Measurements from ENCODE around the gene SLC9A9.

The SLC9A9 gene

GRCh38 chr3:143471705-143472104, 376.6 kb downstream of the SLC9A9 start:
- H3K27me3 Mint-ChIP-seq, result no peaks in the 10 kb centered on the region

DNA sequence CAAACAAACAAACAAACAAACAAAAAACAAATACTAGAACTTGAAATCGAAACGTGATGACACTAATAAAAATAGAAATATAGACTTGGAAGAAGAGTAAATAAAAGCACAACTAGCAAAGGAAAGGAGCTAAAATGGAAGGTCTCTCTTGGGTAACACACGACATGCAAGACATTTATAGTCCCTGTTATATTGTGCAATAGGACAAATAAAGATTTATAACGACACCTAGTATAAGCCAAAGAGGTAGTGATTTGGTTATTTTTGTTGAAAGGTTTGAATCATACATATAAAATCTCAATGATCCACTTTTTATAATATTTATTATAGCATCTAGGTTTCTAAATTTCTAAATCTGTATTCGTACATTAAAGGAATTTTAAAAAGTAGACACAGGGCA, 379.1 kb downstream of the SLC9A9 start:
- H3K27me3 Mint-ChIP-seq, result no peaks in the 10 kb centered on the region
- H3K4me1 Mint-ChIP-seq (ENCODE audit: low read depth), result peaks cover 7% of the 10 kb centered on the region
- DNase-seq, result no peak
- H3K4me3 Mint-ChIP-seq, result no peak overlapping the region
- H3K9me3 Mint-ChIP-seq, result no peaks in the 10 kb centered on the region
- no peak overlapping the region for H3K27ac Mint-ChIP-seq
- peaks cover 15% of the 10 kb centered on the region for H3K36me3 Mint-ChIP-seq (ENCODE audit: low read depth)

More at GRCh38 chr3:143471705-143472104, 376.6 kb downstream of the SLC9A9 start:
- no peak overlapping the region for H3K27ac Mint-ChIP-seq
- H3K36me3 Mint-ChIP-seq (ENCODE audit: low read depth), result peaks cover 3% of the 10 kb centered on the region
- peaks cover 7% of the 10 kb centered on the region for H3K4me1 Mint-ChIP-seq (ENCODE audit: low read depth)
- no peaks in the 10 kb centered on the region for H3K9me3 Mint-ChIP-seq
- no peak for DNase-seq
- no peak overlapping the region for H3K4me3 Mint-ChIP-seq

DNA sequence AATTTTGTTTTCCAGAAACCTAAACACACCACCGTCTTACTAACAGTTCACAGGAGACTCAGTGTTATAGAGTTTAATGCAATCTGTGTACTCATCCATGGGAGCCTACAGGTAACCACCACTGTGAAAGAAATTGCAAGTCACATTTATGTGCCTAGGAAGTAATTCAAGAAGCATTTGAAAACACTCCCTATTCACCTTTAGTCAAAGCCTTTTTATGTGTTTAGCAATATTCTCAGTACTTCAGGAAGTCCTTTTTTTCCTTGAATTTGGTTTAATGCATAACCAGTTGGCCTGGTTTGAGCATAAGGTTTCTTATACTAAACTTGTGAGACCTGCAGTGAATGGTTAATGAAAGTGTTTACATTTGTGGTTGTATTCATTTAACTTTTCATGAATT, 382.6 kb downstream of the SLC9A9 start:
- Mint-ChIP-seq H3K36me3 (ENCODE audit: low read depth) (peaks cover 23% of the 10 kb centered on the region), H3K4me3 (no peak overlapping the region), H3K27me3 (no peaks in the 10 kb centered on the region), H3K9me3 (no peaks in the 10 kb centered on the region), H3K27ac (no peak overlapping the region), H3K4me1 (ENCODE audit: low read depth) (no peaks in the 10 kb centered on the region)
- no peak for DNase-seq

DNA sequence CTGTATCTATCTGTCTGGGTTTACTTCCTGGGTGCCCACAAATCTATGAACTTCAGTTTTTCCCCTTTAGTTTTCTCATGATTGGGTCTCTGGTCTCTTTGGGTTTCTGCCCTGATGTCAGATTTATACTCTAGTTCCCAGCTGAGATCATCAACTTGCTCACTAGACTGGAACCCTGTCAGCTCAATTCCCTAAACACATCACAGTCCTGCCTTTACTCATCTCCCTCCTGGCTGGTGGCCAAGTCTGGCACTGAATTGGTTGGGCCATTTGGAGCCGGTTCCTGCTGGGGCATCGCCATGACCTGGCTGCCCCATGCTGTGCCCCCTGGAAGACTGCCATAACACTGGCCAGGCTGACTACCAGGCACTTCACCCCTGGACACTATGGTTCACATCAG, 383.4 kb downstream of the SLC9A9 start:
- Mint-ChIP-seq H3K4me3 (no peak overlapping the region), H3K9me3 (no peaks in the 10 kb centered on the region), H3K4me1 (ENCODE audit: low read depth) (no peaks in the 10 kb centered on the region), H3K27ac (no peak overlapping the region), H3K27me3 (no peaks in the 10 kb centered on the region), H3K36me3 (ENCODE audit: low read depth) (peaks cover 23% of the 10 kb centered on the region)
- no peak for DNase-seq

GRCh38 chr3:143455480-143455879, 392.8 kb downstream of the SLC9A9 start:
- Mint-ChIP-seq H3K4me3 (no peak overlapping the region), H3K36me3 (ENCODE audit: low read depth) (no peaks in the 10 kb centered on the region), H3K4me1 (ENCODE audit: low read depth) (no peaks in the 10 kb centered on the region), H3K27me3 (no peaks in the 10 kb centered on the region), H3K27ac (no peak overlapping the region), H3K9me3 (no peaks in the 10 kb centered on the region)
- no peak for DNase-seq

DNA sequence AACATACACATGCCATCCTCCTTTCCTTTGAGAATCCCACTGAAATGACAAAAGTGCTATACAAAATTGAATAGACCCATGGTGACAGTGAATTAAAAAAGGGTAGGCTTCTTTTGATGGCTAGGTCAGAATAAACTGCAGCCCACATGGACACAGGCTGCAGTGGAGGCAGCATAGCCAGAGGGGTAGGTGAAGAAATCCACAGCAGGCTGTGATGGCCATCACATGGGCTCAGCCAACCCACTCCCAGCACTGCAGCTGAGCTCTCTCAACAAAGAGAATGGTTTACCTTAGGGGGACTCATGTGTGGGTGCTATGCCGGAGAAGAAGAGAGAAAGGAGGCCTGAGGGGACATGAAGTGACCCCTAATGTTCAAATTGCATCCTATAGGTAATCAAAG, 397.6 kb downstream of the SLC9A9 start:
- no peak overlapping the region for H3K4me3 Mint-ChIP-seq
- no peaks in the 10 kb centered on the region for H3K27me3 Mint-ChIP-seq
- no peaks in the 10 kb centered on the region for H3K9me3 Mint-ChIP-seq
- H3K4me1 Mint-ChIP-seq (ENCODE audit: low read depth), result peaks cover 2% of the 10 kb centered on the region
- H3K27ac Mint-ChIP-seq, result no peak overlapping the region
- DNase-seq, result no peak
- H3K36me3 Mint-ChIP-seq (ENCODE audit: low read depth), result no peaks in the 10 kb centered on the region

GRCh38 chr3:143447491-143447890, 400.8 kb downstream of the SLC9A9 start:
- no peaks in the 10 kb centered on the region for H3K9me3 Mint-ChIP-seq
- peaks cover 33% of the 10 kb centered on the region for H3K4me1 Mint-ChIP-seq (ENCODE audit: low read depth)
- no peaks in the 10 kb centered on the region for H3K27me3 Mint-ChIP-seq
- H3K4me3 Mint-ChIP-seq, result no peak overlapping the region
- no peak for DNase-seq
- no peak overlapping the region for H3K27ac Mint-ChIP-seq
- no peaks in the 10 kb centered on the region for H3K36me3 Mint-ChIP-seq (ENCODE audit: low read depth)

DNA sequence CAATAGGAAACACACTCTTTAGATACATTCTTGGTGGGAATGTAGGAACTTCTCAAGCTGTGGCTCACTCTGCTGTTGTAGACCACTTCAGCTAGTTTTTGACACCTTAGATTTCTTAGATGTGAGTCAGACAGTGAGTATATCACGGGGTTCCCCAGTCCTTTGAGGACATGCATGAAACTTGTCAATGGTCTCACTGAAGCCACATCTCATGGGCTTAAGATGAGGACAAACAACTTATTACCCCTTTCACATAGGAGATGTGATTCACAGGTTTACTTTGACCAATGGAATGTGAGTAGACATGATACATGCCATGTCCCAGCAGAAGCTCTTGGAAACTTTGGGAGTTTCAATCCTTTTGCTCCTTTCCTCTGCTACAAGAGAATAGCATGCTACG, 403.1 kb downstream of the SLC9A9 start:
- DNase-seq, result no peak
- Mint-ChIP-seq H3K4me1 (ENCODE audit: low read depth) (peaks cover 33% of the 10 kb centered on the region), H3K27me3 (no peaks in the 10 kb centered on the region), H3K4me3 (no peak overlapping the region), H3K27ac (peak overlapping the region; percentile 66), H3K36me3 (ENCODE audit: low read depth) (no peaks in the 10 kb centered on the region), H3K9me3 (no peaks in the 10 kb centered on the region)

DNA sequence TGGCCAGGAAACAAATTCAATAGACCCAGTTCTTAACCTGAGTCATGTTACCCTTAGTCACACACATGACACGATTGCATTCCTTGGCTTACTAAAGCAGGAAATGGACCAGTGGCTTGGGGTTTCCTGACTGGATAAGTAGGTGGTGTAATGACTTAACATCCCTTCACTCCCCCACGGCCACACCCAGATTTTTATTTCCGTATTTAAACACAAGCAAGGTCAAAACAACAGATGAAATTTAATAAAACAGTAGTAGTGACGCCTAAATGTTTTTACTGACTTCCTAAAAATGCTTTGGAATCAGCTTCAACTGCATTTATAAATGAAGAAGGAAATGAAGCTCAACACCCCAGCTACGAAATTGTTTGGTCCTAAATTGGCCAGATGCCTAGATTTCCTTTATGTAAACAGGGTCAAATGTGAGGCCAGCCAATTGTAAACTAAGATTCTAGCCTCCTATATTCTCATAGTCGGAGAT, 404.4 kb downstream of the SLC9A9 start:
- peak overlapping the region; percentile 1 for H3K27ac Mint-ChIP-seq
- H3K4me3 Mint-ChIP-seq, result no peak overlapping the region
- no peaks in the 10 kb centered on the region for H3K9me3 Mint-ChIP-seq
- peaks cover 33% of the 10 kb centered on the region for H3K4me1 Mint-ChIP-seq (ENCODE audit: low read depth)
- DNase-seq, result no peak
- no peaks in the 10 kb centered on the region for H3K27me3 Mint-ChIP-seq
- no peaks in the 10 kb centered on the region for H3K36me3 Mint-ChIP-seq (ENCODE audit: low read depth)

DNA sequence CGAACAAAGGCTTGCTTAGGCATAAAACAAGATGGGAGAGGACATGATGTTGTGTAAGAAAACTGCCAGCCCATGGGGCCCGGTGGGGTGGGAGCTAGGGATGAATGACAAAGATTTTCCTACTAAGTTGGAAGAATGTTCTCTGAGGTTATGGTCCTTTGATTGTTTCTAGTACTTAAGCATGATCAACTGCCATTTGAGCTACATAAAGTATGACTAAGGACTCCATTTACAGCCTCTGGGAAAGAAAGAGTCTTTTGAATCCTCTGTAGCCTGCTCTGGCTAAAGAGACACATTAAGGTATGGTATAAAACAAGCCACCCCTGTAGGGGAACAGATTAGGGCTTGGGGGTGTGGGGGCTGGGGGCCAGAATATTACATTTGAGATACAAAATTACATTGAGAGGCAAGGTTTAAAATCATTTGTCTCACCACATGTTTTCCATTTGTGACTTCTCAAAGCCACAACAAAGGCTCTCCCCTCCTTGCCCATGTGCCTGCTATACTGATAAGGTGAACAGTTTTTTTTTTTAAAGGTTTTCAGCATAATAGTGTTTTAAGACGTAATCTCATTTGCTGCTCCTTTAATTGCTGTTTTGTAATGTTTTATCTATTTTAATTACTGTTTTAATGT, 405.3 kb downstream of the SLC9A9 start:
- Mint-ChIP-seq H3K9me3 (no peaks in the 10 kb centered on the region), H3K4me3 (no peak overlapping the region), H3K36me3 (ENCODE audit: low read depth) (no peaks in the 10 kb centered on the region), H3K27ac (peak overlapping the region; percentile 54), H3K4me1 (ENCODE audit: low read depth) (peaks cover 33% of the 10 kb centered on the region), H3K27me3 (no peaks in the 10 kb centered on the region)
- no peak for DNase-seq

DNA sequence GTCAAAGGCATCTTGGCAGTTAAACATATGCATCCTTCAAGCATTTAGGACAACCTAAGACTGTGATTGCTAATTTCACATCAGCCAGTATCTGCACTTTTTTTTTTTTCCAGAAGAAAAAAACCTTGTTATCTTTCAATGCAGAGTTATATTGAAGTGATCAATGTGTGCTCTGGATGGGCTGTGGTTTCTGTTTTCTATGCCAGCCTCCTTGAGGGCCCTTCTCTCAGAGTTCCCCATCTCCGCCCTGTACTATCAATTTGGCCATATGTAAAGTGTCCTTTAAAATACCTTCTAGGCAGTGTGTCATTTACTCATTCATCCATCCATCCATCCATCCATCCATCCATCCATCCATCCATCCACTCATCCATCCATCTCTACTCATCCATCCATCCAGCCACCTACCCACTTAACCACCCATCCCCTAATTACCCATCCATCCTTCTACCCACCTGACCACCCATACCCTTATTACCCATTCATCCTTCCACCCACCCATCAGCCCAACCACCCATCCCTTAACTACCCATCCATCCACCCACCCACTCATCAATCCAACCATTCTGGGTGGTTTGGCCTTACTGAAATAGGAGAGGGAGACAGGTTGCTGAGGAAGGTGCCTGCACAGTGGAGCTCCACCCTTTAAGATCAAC, 406.6 kb downstream of the SLC9A9 start:
- Mint-ChIP-seq H3K27ac (no peak overlapping the region), H3K36me3 (ENCODE audit: low read depth) (no peaks in the 10 kb centered on the region), H3K27me3 (no peaks in the 10 kb centered on the region), H3K4me3 (no peak overlapping the region), H3K9me3 (no peaks in the 10 kb centered on the region), H3K4me1 (ENCODE audit: low read depth) (peaks cover 33% of the 10 kb centered on the region)
- DNase-seq, result no peak

DNA sequence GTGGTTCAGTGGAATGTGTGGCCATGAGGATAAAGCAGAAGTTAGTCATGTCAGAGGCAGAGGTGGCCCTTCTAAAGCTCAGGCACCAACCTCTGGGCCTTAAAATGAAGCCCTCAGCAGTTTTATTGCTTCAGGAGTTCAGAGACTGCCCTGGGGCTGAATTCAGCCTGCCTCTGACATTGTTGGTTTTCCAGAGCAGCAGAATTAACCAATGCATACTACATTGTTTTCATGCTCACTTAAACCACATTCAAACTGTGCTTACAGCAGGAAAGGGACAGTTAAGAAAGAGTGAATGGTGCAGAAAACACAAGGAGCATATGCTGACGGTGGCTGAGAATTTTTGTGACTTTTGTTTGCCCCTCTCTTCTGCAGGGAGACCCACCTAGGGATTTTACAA, 408.5 kb downstream of the SLC9A9 start:
- no peak overlapping the region for H3K27ac Mint-ChIP-seq
- DNase-seq, result no peak
- H3K27me3 Mint-ChIP-seq, result no peaks in the 10 kb centered on the region
- H3K4me3 Mint-ChIP-seq, result no peak overlapping the region
- peaks cover 23% of the 10 kb centered on the region for H3K4me1 Mint-ChIP-seq (ENCODE audit: low read depth)
- no peaks in the 10 kb centered on the region for H3K9me3 Mint-ChIP-seq
- H3K36me3 Mint-ChIP-seq (ENCODE audit: low read depth), result no peaks in the 10 kb centered on the region

- DNase-seq, result no peak
- Mint-ChIP-seq H3K4me3 (no peak overlapping the region), H3K27me3 (no peaks in the 10 kb centered on the region), H3K4me1 (ENCODE audit: low read depth) (no peaks in the 10 kb centered on the region), H3K27ac (no peak overlapping the region), H3K36me3 (ENCODE audit: low read depth) (no peaks in the 10 kb centered on the region), H3K9me3 (no peaks in the 10 kb centered on the region)
These were observed 410.9 kb downstream of the SLC9A9 start for GRCh38 chr3:143437405-143437804.

GRCh38 chr3:143436231-143436930, 411.9 kb downstream of the SLC9A9 start:
- Mint-ChIP-seq H3K36me3 (ENCODE audit: low read depth) (no peaks in the 10 kb centered on the region), H3K27ac (no peak overlapping the region), H3K27me3 (no peaks in the 10 kb centered on the region), H3K4me1 (ENCODE audit: low read depth) (no peaks in the 10 kb centered on the region), H3K9me3 (no peaks in the 10 kb centered on the region), H3K4me3 (no peak overlapping the region)
- DNase-seq, result no peak

DNA sequence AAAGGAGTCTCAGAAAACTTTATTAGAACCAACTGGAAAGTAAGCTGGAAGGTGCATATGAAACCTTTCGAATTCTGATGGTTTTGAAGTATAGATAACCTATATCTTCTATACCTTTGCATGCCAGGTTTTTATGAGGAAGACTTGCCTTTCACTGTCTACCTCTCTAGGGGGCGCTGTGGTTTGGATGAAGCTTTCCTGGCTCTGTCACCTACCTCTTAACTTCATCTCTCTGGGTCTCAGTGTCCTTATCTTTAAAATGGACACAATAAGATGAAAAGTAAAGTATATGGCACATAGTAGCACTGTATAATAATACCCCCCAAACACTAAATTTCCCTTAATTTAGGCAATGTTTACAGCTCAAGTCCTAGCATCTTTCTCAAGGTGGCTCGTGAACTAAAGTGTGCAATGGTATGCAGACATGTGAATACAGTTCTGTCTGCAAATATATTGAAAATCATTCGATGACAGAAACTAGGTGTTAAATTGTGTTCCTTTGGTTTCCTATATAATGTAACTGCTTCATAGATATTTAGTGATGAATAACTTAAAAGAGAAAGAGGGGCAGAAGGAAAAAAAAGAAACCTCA, 414.4 kb downstream of the SLC9A9 start:
- H3K27me3 Mint-ChIP-seq, result no peaks in the 10 kb centered on the region
- H3K4me3 Mint-ChIP-seq, result no peak overlapping the region
- no peak for DNase-seq
- no peaks in the 10 kb centered on the region for H3K9me3 Mint-ChIP-seq
- H3K4me1 Mint-ChIP-seq (ENCODE audit: low read depth), result no peaks in the 10 kb centered on the region
- no peaks in the 10 kb centered on the region for H3K36me3 Mint-ChIP-seq (ENCODE audit: low read depth)
- no peak overlapping the region for H3K27ac Mint-ChIP-seq

Data from activated T-cell treated with anti-CD3 and anti-CD28 coated beads, Interleukin-2, amount 50 U/mL, for 24 hours (primary cell).